Aorta (tissue), 5 donors: Measurements from ENCODE around the gene AKR1A1. TPM values are rescaled to one million over a fixed set of nuclear protein-coding genes. Genes with fewer than 3 reads are reported as not detected.
"Not testable (repeated sequence)": the region's sequence is repeated elsewhere in the genome, so short reads cannot be mapped to it uniquely, and the experiment has no call there.

Experiments used
- ATAC-seq: fragments of 200-7000 bp; cut with Tn5 transposase; one replicate; pipeline ENCODE4 v1.9.1; 2022; ENCODE audit warnings: moderate library complexity; ENCODE audit not compliant: low FRiP score
- DNase-seq, 2 donors: peaks; one replicate each; pipeline ENCODE4 v3.0.0-alpha.2; 2020
- H3K27ac ChIP-seq, 2 donors: one replicate each; pipeline ENCODE4 v1.5.1; 2013; ENCODE audit warnings: low read length in 2 of 2, mild to moderate bottlenecking in 2 of 2, moderate library complexity in 2 of 2, control low read depth in 1 of 2, inconsistent platforms in 1 of 2, low read depth in 1 of 2
- H3K27me3 ChIP-seq, 2 donors: one replicate each; pipeline ENCODE4 v1.6.1; 2013; ENCODE audit warnings: control low read depth in 1 of 2, low read length in 1 of 2, mild to moderate bottlenecking in 1 of 2, moderate library complexity in 1 of 2; ENCODE audit not compliant: insufficient read depth in 2 of 2, control insufficient read depth in 1 of 2
- H3K36me3 ChIP-seq, 2 donors: one replicate each; pipeline ENCODE4 v1.6.1; 2013; ENCODE audit warnings: control low read depth in 1 of 2, low read length in 1 of 2, mild to moderate bottlenecking in 1 of 2; ENCODE audit not compliant: insufficient read depth in 2 of 2, control insufficient read depth in 1 of 2
- H3K4me1 ChIP-seq, 2 donors: one replicate each; pipeline ENCODE4 v1.6.1; 2013; ENCODE audit warnings: low read length in 2 of 2, control low read depth in 1 of 2, mild to moderate bottlenecking in 1 of 2, moderate library complexity in 1 of 2; ENCODE audit not compliant: insufficient read depth in 2 of 2, control insufficient read depth in 1 of 2
- H3K4me3 ChIP-seq, 2 donors: one replicate each; pipeline ENCODE4 v1.5.1; 2013; ENCODE audit warnings: low read length in 2 of 2, control low read depth in 1 of 2, mild to moderate bottlenecking in 1 of 2
- H3K9me3 ChIP-seq: one replicate; pipeline ENCODE4 v1.6.1; 2013; ENCODE audit warnings: mild to moderate bottlenecking, low read length; ENCODE audit not compliant: control insufficient read depth
- WGBS, 2 donors: extraction: QIAGEN DNeasy Blood & Tissue Kit; methylation state at CpG; one replicate each; pipeline ENCODE4 v1.1.7; 2013; 5-methylcytosine and 5-hydroxymethylcytosine counted together
- intact Hi-C, 2 donors: fragments of 100-400 bp; cut with DNase I; formaldehyde crosslinking; loops; one replicate each; pipeline versions ENCODE4 v1.14.2 to v1.15.0; 2022
- polyA plus RNA-seq, 2 donors: library from polyadenylated mRNA; stranded (reverse); fragments of 200-250 nt; gene quantifications; one replicate each; pipeline ENCODE4 v1.2.3, GENCODE V29; 2013
- total RNA-seq, 2 donors: library from RNA; stranded (reverse); fragmentation: NEBNext Ultra II Directional; extraction: Animal tissue kit (Norgen Biotek cat#: 25700); gene quantifications; one replicate each; pipeline ENCODE4 v1.2.1, GENCODE V29; 2021
- donor health status: healthy with polysubstance abuse.
- donor health status: Bipolar disorder and iron deficiency.
- donor health status: DM: no; HTN: no; CAD: no.
- donor health status: DM: no; HTN: no; CAD: no.
- donor health status: DM: yes; HTN: yes; CAD: no.

Gene AKR1A1
- total and polyA plus RNA-seq, 4 donors, result 102 to 140 (median 128) TPM

DNA sequence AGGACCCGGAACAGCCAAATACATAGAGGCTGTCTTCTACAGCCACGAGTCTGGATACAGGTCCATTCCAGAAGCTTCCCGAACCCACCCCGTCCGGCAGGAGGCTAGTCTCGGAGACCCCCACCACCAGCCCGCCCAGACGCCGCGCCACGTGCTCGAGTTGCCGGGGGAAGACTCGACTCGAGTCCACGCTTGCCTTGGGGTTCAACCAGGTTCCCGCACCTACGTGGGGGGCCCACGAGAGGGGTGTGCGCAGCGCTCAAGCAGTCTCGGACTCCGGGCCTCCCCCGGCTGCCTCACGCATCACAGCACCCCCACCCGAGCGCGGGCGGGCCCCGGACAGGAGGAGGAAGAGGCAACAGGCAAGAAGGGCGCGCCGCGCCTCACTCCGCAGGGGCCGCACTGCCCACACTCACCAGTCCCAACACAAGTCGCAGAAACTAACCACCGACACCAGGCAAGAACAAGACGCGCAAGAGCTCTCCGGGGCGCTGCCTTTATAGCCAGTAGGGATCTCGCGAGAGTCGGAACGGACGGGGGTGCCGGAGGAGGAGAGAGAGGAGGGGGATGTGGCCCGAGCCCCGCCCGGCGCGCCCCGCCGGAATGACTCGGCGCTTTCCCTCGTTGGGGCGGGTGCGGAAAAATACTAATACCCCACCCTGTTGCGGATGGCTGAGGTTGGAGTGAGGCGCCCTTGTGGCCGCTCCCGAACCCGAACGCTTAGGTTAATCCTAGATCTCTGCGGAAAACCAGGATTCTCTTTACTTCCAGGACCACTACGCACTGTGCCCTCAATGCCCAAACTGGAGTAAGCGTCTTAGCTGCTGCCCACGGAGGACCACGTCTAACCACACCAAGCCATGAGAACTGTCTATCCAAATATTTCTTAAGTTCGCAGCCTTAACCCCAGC lies 29.0 kb upstream of the AKR1A1 start, which contains the start of gene PRDX1:
Gene PRDX1 (minus strand): TSS at position 472 of the 911 bp plus-strand sequence. CDS start 2,841 bp downstream, outside the sequence.
- 0% methylated on average over 71 to 72 of the region's 72 CpGs for WGBS, 2 donors
- intact Hi-C loops, result loop anchor here in 1 of 2 donors (2.0 kb wide), 1 partner anchor 29 kb away; the partner anchor contains the start of gene AKR1A1

DNA sequence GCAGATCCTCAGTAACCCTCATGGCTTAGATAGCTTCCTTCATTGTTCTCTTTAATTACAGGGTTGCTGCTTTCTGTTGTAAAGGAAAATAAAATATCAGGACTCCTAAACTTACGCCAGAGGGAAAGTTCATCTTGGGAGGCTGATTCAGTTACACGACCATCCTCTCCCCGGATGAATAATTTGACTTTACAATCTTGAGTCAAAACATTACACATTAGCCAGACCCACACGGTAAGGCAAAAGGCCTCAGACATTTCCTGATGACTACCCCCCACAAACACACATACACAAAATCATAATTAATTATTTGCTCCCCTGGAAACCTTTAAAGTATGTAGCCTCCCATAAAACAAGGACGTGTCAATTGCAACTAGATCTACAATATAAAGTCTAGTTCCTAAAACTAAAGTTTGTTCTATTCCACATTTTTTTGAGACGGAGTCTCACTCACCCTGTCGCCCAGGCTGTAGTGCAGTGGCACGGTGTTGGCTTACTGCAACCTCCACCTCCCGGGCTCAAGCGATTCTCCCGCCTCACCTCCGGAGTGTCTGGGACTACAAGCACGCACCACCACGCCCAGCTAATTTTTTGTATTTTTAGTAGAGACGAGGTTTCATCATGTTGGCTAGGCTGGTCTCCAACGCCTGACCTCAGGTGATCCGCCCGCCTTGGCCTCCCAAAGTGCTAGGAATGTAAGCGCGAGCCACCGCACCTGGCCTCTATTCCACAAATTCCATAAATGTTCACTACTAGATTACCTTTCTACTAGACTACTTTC lies 28.1 kb upstream of the AKR1A1 start:
- Histone ChIP-seq H3K9me3 (no peaks in the 10 kb centered on the region), H3K36me3 (no peaks in the 10 kb centered on the region), H3K27ac (peak overlapping the region in 1 of 2 donors; percentile 100), H3K4me3 (peak overlapping the region; percentile 15 to 91), H3K27me3 (peaks cover 0 to 2% of the 10 kb centered on the region in 2 donors), H3K4me1 (peaks cover 0 to 2% of the 10 kb centered on the region in 2 donors)
- 79 to 80% methylated on average over 21 of the region's 21 CpGs for WGBS, 2 donors
- intact Hi-C loops, result loop anchor here in 1 of 2 donors (2.0 kb wide), 1 partner anchor 28 kb away; the partner anchor contains the start of gene AKR1A1
- ATAC-seq (no peak), DNase-seq (no peak)

More for the DNA sequence above, 29.0 kb upstream of the AKR1A1 start, which contains the start of gene PRDX1:
- H3K4me3 ChIP-seq, result peak within 1 kb of the TSS; percentile 68 to 91
- H3K9me3 ChIP-seq, result no peaks in the 10 kb centered on the region
- peaks cover 0 to 2% of the 10 kb centered on the region in 2 donors for H3K4me1 ChIP-seq
- peaks cover 2 to 3% of the 10 kb centered on the region in 2 donors for H3K36me3 ChIP-seq
- ATAC-seq (peak; percentile 99), DNase-seq (peak; percentile 98 to 99)
- H3K27me3 ChIP-seq, result peaks cover 0 to 2% of the 10 kb centered on the region in 2 donors
- H3K27ac ChIP-seq, result peak within 1 kb of the TSS; percentile 43 to 100

DNA sequence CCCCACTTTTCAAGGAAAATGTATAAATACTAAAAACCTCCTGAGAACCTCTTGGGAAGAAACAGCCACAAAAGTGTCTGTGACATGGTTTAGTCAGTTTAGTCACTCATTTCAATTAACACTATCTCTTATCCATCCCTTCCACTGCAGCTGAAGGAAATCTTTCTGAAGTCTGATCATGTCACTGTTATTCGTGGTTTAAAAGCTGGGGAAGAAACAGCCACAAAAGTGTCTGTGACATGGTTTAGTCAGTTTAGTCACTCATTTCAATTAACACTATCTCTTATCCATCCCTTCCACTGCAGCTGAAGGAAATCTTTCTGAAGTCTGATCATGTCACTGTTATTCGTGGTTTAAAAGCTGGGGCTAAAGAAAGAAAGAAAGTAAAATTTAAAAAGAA lies 27.1 kb upstream of the AKR1A1 start:
- WGBS, 2 donors, result 81 to 87% methylated on average over 2 of the region's 2 CpGs
- not testable (repeated sequence) for DNase-seq, H3K27ac ChIP-seq, H3K36me3 ChIP-seq, H3K27me3 ChIP-seq, H3K4me3 ChIP-seq, H3K4me1 ChIP-seq, ATAC-seq, H3K9me3 ChIP-seq
- intact Hi-C loops, result loop anchor here in 1 of 2 donors (2.0 kb wide), 1 partner anchor 27 kb away; the partner anchor contains the start of gene AKR1A1

DNA sequence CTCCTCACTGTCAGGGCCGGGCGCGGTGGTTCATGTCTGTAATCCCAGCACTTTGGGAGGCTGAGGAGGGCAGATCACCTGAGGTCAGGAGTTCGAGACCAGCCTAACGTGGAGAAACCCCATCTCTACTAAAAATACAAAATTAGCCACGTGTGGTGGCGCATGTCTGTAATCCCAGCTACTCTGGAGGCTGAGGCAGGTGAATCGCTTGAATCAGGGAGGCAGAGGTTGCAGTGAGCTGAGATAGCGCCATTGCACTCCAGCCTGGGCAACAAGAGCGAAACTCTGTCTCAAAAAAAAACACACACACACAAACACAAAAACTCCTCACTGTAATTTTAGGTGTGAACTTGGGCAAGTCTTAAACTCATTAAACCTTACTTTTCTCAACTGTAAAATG lies 26.7 kb upstream of the AKR1A1 start:
- not testable (repeated sequence) for H3K27ac ChIP-seq, H3K4me3 ChIP-seq, H3K4me1 ChIP-seq, H3K27me3 ChIP-seq, H3K9me3 ChIP-seq, DNase-seq, H3K36me3 ChIP-seq, ATAC-seq
- 92 to 93% methylated on average over 10 of the region's 10 CpGs for WGBS, 2 donors
- intact Hi-C loops, result loop anchor here in 1 of 2 donors (2.0 kb wide), 1 partner anchor 27 kb away; the partner anchor contains the start of gene AKR1A1

DNA sequence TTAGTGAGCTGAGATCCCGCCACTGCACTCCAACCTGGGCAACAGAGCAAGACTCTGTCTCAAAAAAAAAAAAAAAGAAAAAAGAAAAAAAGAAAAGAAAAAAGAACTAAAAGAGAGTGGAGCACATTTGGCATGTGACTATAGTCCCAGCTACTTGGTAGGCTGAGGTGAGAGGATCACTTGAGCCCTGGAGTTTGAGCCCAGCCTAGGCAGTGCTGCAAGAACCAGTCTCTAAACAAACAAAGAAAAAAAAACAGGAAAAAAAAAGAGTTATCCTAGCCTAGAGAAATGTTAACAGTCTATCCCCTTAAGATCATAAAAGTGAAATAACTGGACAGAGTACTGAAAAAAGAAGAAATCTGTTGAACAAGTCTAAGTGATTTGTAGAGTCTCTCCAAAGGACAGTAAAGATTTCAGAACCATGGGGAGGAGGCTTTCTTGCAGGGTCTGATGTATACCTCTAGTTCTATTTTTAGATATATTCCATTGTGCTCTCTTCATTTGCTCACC lies 24.4 kb upstream of the AKR1A1 start:
- Histone ChIP-seq H3K27ac (no peak overlapping the region), H3K36me3 (no peaks in the 10 kb centered on the region), H3K27me3 (peaks cover 0 to 2% of the 10 kb centered on the region in 2 donors), H3K4me1 (peaks cover 0 to 2% of the 10 kb centered on the region in 2 donors), H3K9me3 (no peaks in the 10 kb centered on the region), H3K4me3 (no peak overlapping the region)
- WGBS, 2 donors, result 98 to 100% methylated on average over 1 of the region's 1 CpG
- ATAC-seq (no peak), DNase-seq (peak in 1 of 2 donors; percentile 24)
- intact Hi-C loops, result no loop called here

DNA sequence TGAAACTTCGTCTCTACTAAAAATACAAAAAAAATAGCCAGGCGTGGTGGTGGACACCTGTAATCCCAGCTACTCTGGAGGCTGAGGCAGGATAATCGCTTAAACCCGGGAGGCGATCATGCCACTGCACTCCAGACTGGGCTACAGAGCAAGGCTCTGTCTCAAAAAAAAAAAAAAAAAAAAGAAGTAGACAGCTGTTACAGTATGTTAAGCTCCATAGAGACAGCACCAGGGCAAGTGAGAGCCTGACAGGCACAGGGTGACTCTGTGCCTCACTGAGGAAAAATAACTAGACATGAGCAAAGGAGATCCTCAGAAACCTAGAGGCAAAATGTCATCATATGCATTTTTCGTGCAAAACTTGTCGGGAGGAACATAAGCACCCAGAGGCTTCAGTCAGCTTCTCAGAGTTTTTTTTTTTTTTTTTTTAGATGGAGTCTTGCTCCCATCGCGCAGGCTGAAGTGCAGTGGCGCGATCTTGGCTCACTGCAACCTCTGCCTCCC lies 19.9 kb upstream of the AKR1A1 start:
- no peak for DNase-seq
- WGBS, 2 donors, result 92 to 96% methylated on average over 11 of the region's 11 CpGs
- no peak for ATAC-seq
- no peak overlapping the region for H3K27ac ChIP-seq
- no peaks in the 10 kb centered on the region for H3K27me3 ChIP-seq
- no peaks in the 10 kb centered on the region for H3K36me3 ChIP-seq
- H3K4me1 ChIP-seq, result no peaks in the 10 kb centered on the region
- no peak overlapping the region for H3K4me3 ChIP-seq
- intact Hi-C loops, result no loop called here
- H3K9me3 ChIP-seq, result no peaks in the 10 kb centered on the region

DNA sequence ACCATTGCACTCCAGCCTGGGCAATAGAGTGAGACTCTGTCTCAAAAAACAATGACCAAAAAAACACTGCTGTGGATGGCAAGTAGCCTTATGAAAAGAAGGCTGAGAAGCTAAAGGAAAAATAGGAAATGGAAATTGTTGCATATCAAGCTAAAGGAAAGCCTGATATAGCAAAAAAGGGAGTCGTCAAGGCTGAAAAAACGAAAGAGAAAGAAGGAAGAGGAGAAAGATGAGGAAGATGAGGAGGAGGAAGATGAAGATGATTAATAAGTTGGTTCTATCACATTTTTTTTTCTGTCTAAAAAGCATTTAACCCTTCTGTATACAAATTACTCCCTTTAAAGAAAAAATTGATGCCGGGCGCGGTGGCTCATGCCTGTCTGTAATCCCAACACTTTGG lies 18.8 kb upstream of the AKR1A1 start:
- H3K27ac ChIP-seq, result no peak overlapping the region
- H3K9me3 ChIP-seq, result no peaks in the 10 kb centered on the region
- no peaks in the 10 kb centered on the region for H3K36me3 ChIP-seq
- WGBS, 2 donors, result 84 to 88% methylated on average over 5 of the region's 5 CpGs
- ATAC-seq (no peak), DNase-seq (no peak)
- no peaks in the 10 kb centered on the region for H3K27me3 ChIP-seq
- H3K4me1 ChIP-seq, result no peaks in the 10 kb centered on the region
- H3K4me3 ChIP-seq, result no peak overlapping the region
- intact Hi-C loops, result no loop called here
